ENCODE data around the gene ATG16L2.

DNA sequence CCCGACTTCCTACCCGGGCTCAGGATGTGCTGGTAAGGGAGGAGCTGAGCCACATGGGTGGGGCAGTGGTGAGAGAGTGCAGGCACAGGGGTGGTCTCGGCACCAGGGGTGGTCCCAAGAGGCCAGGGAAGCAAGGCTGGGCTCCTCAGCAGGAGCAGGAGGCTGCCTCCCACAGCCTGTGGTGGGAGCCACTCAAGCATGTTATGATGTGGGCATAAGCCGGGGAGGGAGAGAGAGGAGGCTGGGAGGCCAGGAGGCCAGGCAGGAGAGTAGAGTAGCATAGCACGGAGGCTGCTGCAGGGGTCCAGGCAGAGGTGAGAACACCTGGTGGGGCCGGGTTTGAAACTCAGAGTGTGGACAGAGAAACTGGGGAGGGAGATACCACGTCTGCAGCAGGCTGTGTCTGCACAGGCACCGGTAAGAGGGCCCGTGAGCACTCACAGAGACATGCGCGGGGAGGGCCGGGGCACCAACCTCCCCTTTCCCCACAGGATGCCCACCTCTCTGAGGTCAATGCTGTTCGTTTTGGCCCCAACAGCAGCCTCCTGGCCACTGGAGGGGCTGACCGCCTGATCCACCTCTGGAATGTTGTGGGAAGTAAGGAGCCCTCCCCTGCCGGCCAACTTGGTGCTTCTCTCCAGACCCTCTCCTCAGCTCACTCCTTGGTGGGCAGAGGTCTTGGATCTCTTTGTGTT is 10.7 kb downstream of the ATG16L2 start:
- TF ChIP-seq POLR2A (IDR thresholded peaks at IDR 0.05; ENCODE audit: low read length) (no peak), GATA1 (IDR thresholded peaks at IDR 0.05; ENCODE audit: low read depth, low read length) (no peak)

Data from erythroblast (primary cell).